Inferior parietal cortex (tissue), 1 donor: ENCODE measurements around the gene ABCA12.

ENCODE experiments used
- DNase-seq: peaks from one replicate; pipeline ENCODE4 v3.0.0-alpha.2; 2016; ENCODE audit errors: extremely low spot score

ABCA12 gene

GRCh38 chr2:215032153-215032552 is 106.3 kb downstream of the ABCA12 start:
- no peak for DNase-seq

GRCh38 chr2:215031321-215031720 is 107.1 kb downstream of the ABCA12 start:
- DNase-seq: no peak

GRCh38 chr2:215029936-215030335 is 108.5 kb downstream of the ABCA12 start:
- DNase-seq: no peak

- DNase-seq: no peak
Observed at GRCh38 chr2:215028231-215028630, 110.2 kb downstream of the ABCA12 start.

DNA sequence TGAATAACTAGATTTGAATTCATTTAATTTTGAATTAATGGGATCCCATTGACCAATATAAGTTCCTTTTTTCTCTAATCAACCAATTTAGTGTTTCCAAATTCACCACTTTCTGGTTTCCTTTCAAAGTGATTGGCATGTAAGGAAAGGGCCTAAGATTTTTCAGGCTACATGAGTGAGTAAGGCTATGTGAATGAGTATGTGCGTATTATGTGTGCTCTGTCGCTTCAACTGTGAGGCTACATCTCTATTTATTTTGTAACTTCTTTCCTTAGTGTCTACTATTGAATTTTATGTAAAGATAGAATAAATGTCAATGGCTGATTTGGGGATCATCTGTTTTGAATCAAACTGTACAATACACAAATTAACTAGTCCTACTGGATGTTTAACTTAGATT is 110.6 kb downstream of the ABCA12 start:
- no peak for DNase-seq

DNA sequence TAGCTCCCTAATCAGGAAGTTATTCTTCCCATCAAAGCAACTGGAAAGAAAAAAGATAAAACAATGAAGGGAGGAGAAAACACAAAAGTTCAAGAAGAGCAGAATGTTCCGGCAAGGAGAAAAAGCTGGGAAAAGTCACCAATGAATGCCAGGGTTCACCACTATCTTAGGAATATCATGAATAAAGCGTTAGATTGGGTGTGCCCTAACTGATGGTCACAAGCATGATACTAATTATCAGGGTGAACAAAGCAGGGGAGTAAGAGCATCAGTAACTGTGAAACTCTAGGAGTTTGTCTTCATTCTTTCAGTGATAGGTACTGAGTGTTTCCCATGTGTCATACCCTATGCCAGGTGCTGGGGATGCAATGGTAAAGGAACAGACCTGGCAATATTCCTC is 115.5 kb downstream of the ABCA12 start:
- no peak for DNase-seq

- DNase-seq: no peak
Observed at GRCh38 chr2:215022418-215022817, 116.0 kb downstream of the ABCA12 start.

- DNase-seq: no peak
Observed at GRCh38 chr2:215020283-215020682, 118.1 kb downstream of the ABCA12 start.

- DNase-seq: no peak
Observed at GRCh38 chr2:215019521-215020145, 118.8 kb downstream of the ABCA12 start.

DNA sequence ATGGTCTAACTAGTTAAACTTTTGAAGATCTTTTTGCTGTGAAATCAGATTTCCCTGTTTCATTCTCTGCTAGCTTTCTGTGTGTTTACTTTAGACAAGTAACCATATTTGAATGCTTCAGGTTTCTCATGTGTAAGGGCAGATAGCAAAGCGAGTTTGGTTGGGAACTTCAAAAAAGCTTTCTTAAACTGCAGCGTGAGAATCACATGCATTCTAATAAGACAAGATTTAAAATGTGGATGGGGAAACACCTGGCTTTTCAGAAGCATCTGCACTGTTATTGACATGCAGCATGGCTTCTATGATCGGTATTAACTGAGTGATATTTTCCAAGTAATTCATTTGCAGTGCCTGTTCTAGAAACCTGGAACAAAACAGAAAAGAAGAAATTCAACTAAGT is 119.3 kb downstream of the ABCA12 start:
- DNase-seq: no peak

- DNase-seq: no peak
Observed at GRCh38 chr2:215015421-215015820, 123.0 kb downstream of the ABCA12 start.

DNA sequence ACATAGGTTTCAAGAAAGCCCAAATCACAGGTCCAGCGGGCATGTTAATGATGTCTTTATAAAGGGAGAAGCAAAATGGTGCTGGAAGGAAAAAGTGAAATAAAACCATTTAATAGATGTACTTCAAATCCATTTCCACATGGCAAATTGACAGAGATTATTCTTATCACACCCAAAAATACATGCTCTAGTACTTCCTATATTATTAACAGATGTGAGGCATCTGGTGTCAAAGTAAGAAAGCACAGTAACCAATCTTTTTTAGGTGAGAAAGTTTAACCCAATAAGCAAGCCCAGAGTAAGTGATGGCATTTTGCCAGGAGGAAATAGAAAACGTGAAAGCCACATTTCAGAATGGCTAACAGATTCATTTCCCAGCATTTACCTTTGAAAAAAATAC is 128.0 kb downstream of the ABCA12 start:
- no peak for DNase-seq

GRCh38 chr2:215003001-215003400 is 135.4 kb downstream of the ABCA12 start:
- DNase-seq: peak; percentile 58

DNA sequence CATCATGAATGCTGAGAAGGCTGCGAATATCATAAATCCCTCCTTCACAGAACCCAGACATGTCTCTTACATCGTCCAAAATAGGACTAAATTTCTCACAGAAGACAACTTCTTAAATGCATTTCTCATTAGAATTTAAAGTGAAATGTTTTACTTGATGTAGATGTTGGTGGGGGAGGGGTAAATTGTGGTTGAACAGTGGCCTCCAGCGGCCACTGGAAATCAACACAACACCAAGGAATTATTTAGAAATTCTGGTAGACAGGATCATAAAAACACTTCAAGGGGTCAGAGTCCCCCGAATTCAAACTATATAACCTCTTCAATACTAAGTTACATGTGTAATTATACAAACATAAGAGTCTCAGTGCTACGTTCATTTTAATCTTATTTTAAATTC is 135.9 kb downstream of the ABCA12 start:
- DNase-seq: peak; percentile 53

DNA sequence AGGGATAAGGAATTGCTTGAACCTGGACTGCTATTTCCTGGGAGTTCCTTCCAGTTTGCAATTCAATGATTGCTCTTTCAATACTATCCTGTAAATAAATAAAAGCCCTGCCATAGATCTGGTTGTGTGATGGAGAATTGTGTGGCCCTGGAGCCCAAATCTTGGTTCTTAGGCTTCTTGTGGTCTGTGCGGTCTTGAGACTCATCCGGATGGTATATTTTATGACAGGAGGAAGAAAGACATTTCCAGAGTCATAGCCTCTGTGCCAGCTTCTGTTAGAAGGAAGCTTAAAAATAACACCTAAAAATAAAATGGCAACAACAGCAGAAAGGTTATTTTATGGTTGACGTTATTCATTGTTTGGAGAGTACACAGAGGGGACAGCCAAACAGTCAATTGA is 137.7 kb downstream of the ABCA12 start:
- no peak for DNase-seq

DNA sequence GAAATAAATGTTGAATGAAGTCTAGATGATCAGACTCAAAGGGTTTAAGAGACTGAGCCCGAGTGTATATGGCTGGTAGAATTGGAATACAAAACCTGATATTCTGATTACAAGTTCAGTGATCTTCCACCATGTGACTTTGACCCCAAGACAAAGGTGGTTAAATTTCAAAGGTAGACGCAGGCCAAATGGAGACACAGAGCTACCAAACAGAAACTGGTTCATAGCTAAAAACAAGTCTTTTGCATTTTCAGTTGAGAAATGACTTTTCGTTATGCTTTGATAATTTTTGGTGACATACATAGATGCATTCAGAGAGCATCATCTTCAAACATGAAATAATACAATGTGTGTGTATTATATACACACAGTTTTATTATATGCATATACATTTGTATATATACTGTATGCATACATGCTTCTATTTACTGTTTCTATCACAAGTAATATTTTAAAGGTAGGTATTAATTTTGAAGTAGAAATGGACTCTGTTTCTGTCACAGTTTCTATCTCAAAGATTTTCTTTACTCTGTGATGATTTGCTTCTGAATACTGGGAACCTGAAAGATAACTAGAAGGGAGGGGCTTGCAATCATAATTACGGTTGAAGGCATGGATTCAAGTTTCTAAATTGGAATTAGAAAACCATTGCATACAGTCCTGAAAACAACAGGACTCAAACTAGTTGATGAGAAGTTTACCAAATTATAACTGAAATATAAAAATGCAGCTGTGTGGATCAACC is 142.3 kb downstream of the ABCA12 start:
- DNase-seq: no peak

DNA sequence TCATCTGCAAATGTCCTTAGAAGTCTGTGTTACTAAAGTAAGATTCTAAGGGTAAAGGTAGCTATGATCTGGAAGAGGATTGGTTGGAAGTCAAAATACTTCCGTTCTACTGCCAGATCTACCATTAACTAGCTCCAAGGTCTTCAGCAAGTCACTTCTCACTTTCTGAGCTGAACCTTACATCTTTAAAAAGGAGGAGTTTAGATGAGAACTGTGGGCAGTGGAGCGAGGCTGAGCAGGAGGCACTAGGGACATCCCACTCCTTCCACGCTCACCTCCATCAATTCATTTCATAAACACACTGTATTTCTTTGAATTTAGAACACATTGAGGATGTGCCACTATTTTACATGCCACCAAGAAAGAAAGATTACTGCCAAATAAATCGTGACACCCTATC is 143.0 kb downstream of the ABCA12 start:
- DNase-seq: no peak

- no peak for DNase-seq
Observed at GRCh38 chr2:214992911-214993310, 145.5 kb downstream of the ABCA12 start.

DNA sequence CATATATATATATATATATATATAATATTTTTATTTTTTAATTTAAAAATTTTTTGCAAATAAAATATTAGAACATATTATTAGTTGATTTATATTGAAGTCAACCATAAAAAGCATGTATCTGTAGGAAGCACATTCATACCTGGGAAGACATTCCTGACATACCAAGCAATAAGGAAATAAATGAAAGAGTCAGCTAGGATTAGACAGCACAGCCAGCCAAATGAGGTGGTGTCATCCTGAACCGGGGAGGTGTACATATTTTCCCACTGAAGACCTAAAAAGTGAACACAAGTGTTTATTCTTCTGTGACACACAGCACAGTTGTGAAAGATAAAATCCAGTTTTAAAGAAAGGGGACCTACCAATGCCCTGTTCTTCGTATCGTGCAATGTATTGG is 149.2 kb downstream of the ABCA12 start:
- no peak for DNase-seq

GRCh38 chr2:214987261-214987660 is 151.2 kb downstream of the ABCA12 start:
- DNase-seq: no peak

GRCh38 chr2:214985619-214986018 is 152.8 kb downstream of the ABCA12 start:
- no peak for DNase-seq

DNA sequence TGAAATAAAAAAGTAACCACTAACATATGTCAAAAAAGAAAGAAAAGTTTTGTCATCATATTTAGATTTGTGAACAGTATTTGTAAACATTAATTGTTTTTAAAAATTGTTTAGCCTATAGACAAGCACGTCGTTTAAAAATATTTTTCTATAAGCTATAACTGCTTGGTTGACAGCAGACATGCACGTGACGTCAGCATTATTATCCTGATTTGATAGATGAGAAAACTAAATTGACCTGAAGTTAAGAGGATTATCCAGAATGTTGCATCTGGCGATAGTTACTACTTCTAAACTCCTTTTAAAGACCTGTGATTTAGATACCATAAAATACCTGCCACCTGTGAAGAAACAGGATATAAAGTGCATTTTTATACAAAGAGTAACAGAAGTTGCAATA is 172.0 kb downstream of the ABCA12 start:
- no peak for DNase-seq

DNA sequence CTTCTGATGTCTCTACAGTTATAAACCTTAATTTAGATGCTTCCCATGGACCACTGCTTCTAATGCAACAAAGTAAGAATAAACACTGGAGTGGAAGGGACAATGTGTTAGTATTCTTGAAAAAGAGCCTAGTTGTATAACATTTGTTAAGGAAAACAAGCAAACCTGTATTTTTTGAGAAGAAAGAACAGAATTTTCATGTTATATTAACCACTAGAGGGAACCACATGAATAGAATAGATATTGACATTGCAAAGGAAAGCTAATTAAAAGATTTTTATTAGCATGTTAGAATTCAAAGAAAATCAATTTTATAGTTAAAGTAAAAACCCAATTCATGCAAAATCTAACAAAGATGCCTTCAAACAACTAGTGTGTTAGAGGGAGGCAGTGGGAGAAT is 177.7 kb downstream of the ABCA12 start:
- DNase-seq: peak; percentile 34

GRCh38 chr2:214946949-214947348 is 191.5 kb downstream of the ABCA12 start:
- DNase-seq: no peak
